PC-9 (cell line): ENCODE data around the gene ELAVL1. TPM values are rescaled to one million over a fixed set of nuclear protein-coding genes. Genes with fewer than 3 reads are reported as not detected.
A peak's percentile ranks its signal among the peaks of the same experiment; 100 is the strongest.

Experiments used
- BruUV-seq: library from RNA; stranded (reverse); fragments of 400-500 nt; replicated peaks from 2 replicates; lab custom pipeline; 2021; lab: Mats Ljungman, UMichigan
- CTCF ChIA-PET: fragments of 300-600 bp; sonication (Branson Sonifier 250); formaldehyde crosslinking; loops from one replicate; lab custom pipeline; 2022; ENCODE audit warnings: antibody characterized with exemption; lab: Charles Lee
- POLR2A ChIA-PET: fragments of 300-600 bp; sonication (Branson Sonifier 250); formaldehyde crosslinking; loops from one replicate; lab custom pipeline; 2022; ENCODE audit warnings: antibody characterized with exemption; ENCODE audit not compliant: unreplicated experiment; lab: Charles Lee
- DNase-seq, 2 experiments: peaks; one replicate each; pipeline versions ENCODE4 v3.0.0 to v3.0.0-alpha.2; 2015 to 2022; ENCODE audit warnings: mixed read lengths in 1 of 2
- H2AFZ ChIP-seq: fragments of 200-600 bp; sonication (generic); 2 replicates; pipeline ENCODE4 v1.8.1; 2017; ENCODE audit warnings: antibody characterized with exemption
- H3F3A ChIP-seq: fragments of 200-600 bp; sonication (generic); 2 replicates; pipeline ENCODE4 v1.8.1; 2017; ENCODE audit warnings: antibody characterized with exemption, mild to moderate bottlenecking, low read depth; ENCODE audit not compliant: insufficient read depth
- H3K27ac ChIP-seq: fragments of 200-600 bp; sonication (generic); 2 replicates; pipeline ENCODE4 v1.6.1; 2016; ENCODE audit warnings: mixed run types
- H3K27me3 ChIP-seq: fragments of 200-600 bp; sonication (generic); 2 replicates; pipeline ENCODE4 v1.6.1; 2016; ENCODE audit warnings: low read depth, mixed run types; ENCODE audit not compliant: insufficient read depth
- H3K36me3 ChIP-seq: fragments of 200-600 bp; sonication (generic); 2 replicates; pipeline ENCODE4 v1.6.1; 2016; ENCODE audit warnings: low read depth, mixed run types
- H3K4me1 ChIP-seq: fragments of 200-600 bp; sonication (generic); replicated peaks from 2 replicates; pipeline ENCODE4 v1.6.1; 2016; ENCODE audit warnings: mixed run types; ENCODE audit not compliant: insufficient read depth
- H3K4me2 ChIP-seq: fragments of 200-600 bp; sonication (generic); 2 replicates; pipeline ENCODE4 v1.6.1; 2017; ENCODE audit warnings: mixed run types
- H3K4me3 ChIP-seq: fragments of 200-600 bp; sonication (generic); 2 replicates; pipeline ENCODE4 v1.6.1; 2016; ENCODE audit warnings: mixed run types
- H3K79me2 ChIP-seq: fragments of 200-600 bp; sonication (generic); 2 replicates; pipeline ENCODE4 v1.6.1; 2017; ENCODE audit warnings: low read depth, mixed run types
- H3K9me2 ChIP-seq: fragments of 200-600 bp; sonication (generic); 2 replicates; pipeline ENCODE4 v1.8.1; 2017; ENCODE audit warnings: mild to moderate bottlenecking; ENCODE audit not compliant: insufficient read depth
- H3K9me3 ChIP-seq: fragments of 200-600 bp; sonication (generic); 2 replicates; pipeline ENCODE4 v1.8.1; 2016; ENCODE audit warnings: low read depth; ENCODE audit not compliant: insufficient read depth
- H4K20me1 ChIP-seq: fragments of 200-600 bp; sonication (generic); 2 replicates; pipeline ENCODE4 v1.8.1; 2017; ENCODE audit not compliant: insufficient read depth
- EZH2 ChIP-seq: fragments of 200-600 bp; sonication (generic); IDR thresholded peaks from 2 replicates; pipeline ENCODE4 v1.8.0; 2017; ENCODE audit warnings: antibody characterized with exemption, low read depth
- intact Hi-C: fragments of 100-400 bp; cut with micrococcal nuclease; formaldehyde crosslinking; loops from one replicate; pipeline ENCODE4 v1.10.0; 2022; ENCODE audit not compliant: unreplicated experiment
- total RNA-seq: library from RNA; stranded (reverse); gene quantifications from 2 replicates; pipeline ENCODE4 v1.2.3, GENCODE V29; 2021
- TF ChIP-seq, protein P1 (sequence below): fragments of 200-600 bp; sonication (generic); conservative IDR thresholded peaks from 2 replicates; pipeline ENCODE4 v1.6.1; 2017; ENCODE audit warnings: mixed run types, antibody characterized with exemption, mild to moderate bottlenecking, moderate library complexity

Gene ELAVL1
- total RNA-seq, 1 experiment from 2014 or later, result 108 TPM

DNA sequence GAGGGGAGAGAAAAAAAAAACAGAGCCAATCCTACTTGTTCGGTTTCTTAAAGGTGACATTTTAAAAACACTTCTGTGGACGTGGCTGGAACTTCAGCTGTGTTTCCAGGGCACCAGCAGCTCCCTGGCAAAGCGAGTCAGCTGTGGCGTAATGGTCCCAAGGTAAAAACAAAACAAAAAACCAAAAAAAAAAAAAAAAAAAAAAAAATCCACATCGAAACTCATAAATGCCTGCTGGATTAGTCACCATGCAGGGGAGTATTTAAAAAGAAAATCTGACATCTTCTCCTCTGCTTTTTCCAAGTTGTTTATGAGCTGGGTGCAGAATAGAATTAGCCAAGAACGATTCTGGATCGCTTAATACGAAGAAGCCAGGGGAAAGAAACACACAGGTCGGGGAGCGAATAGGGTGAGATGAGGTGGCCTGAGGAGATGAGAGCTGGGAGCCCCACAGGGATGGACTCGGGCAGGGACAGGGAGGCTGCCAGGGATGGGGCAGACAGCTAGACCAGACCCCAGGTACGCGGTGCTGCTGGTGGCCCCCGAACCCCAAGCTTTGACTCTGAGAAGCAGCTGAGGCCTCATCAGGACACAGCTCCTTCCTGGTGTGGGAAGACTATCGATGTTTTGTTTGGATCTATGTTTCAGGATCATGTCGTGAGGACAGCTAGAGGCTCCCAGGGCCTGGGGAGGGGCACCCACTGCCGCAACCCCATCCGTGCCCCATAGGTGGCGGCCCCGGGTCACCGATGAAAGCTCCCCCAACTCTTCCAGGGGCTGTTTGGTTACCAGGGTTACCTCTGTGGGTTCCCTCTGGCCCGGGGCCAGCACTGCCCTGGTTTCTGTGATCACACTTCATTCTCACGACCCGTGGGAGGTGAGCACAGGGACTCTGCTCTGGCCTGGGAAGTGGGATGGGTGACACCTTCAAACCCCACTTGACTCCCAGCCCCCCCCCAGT lies 76.4 kb downstream of the ELAVL1 start:
- ChIA-PET CTCF (interaction anchor here (0.6 to 2.7 kb wide), 7 partner anchors 15 to 362 kb away, joined by 3 to 25 read pairs (median 4); partner anchors contain the start of gene TIMM44), POLR2A (interaction anchor here (0.5 to 0.9 kb wide), 7 partner anchors 14 to 414 kb away, joined by 3 to 37 read pairs (median 6); partner anchors contain the start of genes KANK3, TGFBR3L and TIMM44)
- H3K79me2 ChIP-seq, result no peaks in the 10 kb centered on the region
- H3K27me3 ChIP-seq, result no peaks in the 10 kb centered on the region
- 0 out of 2 replicates have a peak, but pooled peaks cover 8% of the 10 kb centered on the region for H4K20me1 ChIP-seq
- peaks cover 5% of the 10 kb centered on the region; the same call in 1 of the 2 replicates for H3K36me3 ChIP-seq
- TSS peak; percentile 77 for BruUV-seq
- H3K9me2 ChIP-seq, result no peaks in the 10 kb centered on the region
- H3K4me2 ChIP-seq, result peak overlapping the region; percentile 64
- H3F3A ChIP-seq, result peaks cover 48% of the 10 kb centered on the region
- H3K4me3 ChIP-seq, result no peak overlapping the region
- TF ChIP-seq, protein P1, sequence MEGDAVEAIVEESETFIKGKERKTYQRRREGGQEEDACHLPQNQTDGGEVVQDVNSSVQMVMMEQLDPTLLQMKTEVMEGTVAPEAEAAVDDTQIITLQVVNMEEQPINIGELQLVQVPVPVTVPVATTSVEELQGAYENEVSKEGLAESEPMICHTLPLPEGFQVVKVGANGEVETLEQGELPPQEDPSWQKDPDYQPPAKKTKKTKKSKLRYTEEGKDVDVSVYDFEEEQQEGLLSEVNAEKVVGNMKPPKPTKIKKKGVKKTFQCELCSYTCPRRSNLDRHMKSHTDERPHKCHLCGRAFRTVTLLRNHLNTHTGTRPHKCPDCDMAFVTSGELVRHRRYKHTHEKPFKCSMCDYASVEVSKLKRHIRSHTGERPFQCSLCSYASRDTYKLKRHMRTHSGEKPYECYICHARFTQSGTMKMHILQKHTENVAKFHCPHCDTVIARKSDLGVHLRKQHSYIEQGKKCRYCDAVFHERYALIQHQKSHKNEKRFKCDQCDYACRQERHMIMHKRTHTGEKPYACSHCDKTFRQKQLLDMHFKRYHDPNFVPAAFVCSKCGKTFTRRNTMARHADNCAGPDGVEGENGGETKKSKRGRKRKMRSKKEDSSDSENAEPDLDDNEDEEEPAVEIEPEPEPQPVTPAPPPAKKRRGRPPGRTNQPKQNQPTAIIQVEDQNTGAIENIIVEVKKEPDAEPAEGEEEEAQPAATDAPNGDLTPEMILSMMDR, result peak; percentile 75
- no peak for TF ChIP-seq EZH2
- peak overlapping the region; percentile 92 for H3K27ac ChIP-seq
- peaks cover 28% of the 10 kb centered on the region for H3K4me1 ChIP-seq
- H3K9me3 ChIP-seq, result no peaks in the 10 kb centered on the region
- no peak overlapping the region for H2AFZ ChIP-seq
- DNase-seq, result peak; percentile 80 to 89
- intact Hi-C loops, result loop anchor here (5.0 to 10.0 kb wide), 2 partner anchors 254 to 323 kb away; partner anchors contain the start of gene MCEMP1

DNA sequence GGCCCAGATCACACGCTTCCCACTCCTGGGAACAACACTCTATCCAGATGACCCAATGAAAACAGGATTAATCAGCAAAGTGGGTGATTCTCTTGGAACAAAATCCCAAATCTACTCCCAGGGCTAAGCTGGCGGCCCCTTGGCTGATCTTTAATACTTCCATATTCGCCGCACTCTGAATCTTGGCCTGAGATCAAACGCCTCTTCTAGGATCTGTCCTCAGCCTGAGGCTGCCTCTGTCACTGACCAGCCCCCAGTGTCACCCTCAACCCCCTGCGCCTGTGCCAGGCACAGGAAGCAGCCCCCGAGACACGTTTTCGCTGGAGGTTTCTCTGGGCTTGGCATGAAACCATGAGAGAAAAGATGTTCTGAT lies 77.1 kb downstream of the ELAVL1 start:
- ChIA-PET CTCF (interaction anchor here (0.8 to 2.7 kb wide), 2 partner anchors 15 to 76 kb away, joined by 4 to 25 read pairs; partner anchors contain the start of gene TIMM44), POLR2A (interaction anchor here (0.7 to 0.9 kb wide), 3 partner anchors 15 to 141 kb away, joined by 7 to 37 read pairs (median 14); partner anchors contain the start of gene TIMM44)
- H3K4me3 ChIP-seq, result no peak overlapping the region
- H3K36me3 ChIP-seq, result no peaks in the 10 kb centered on the region; the same call in 1 of the 2 replicates
- no peak for DNase-seq
- peak overlapping the region; percentile 92 for H3K27ac ChIP-seq
- no peaks in the 10 kb centered on the region for H3K79me2 ChIP-seq
- no TSS peak for BruUV-seq
- no peaks in the 10 kb centered on the region for H3K27me3 ChIP-seq
- no peaks in the 10 kb centered on the region for H3K9me2 ChIP-seq
- no peak for TF ChIP-seq EZH2
- TF ChIP-seq, protein P1, result no peak
- H2AFZ ChIP-seq, result no peak overlapping the region
- H4K20me1 ChIP-seq, result 0 out of 2 replicates have a peak, but pooled peaks cover 8% of the 10 kb centered on the region
- H3K9me3 ChIP-seq, result no peaks in the 10 kb centered on the region
- intact Hi-C loops, result loop anchor here (5.0 to 10.0 kb wide), 2 partner anchors 254 to 324 kb away; partner anchors contain the start of gene MCEMP1
- peaks cover 48% of the 10 kb centered on the region for H3F3A ChIP-seq
- H3K4me2 ChIP-seq, result peak overlapping the region; percentile 64
- H3K4me1 ChIP-seq, result peaks cover 28% of the 10 kb centered on the region
